ENCODE measurements around the gene HELB.
"Not testable (repeated sequence)": the region's sequence is repeated elsewhere in the genome, so short reads cannot be mapped to it uniquely, and the experiment has no call there.

The HELB gene

DNA sequence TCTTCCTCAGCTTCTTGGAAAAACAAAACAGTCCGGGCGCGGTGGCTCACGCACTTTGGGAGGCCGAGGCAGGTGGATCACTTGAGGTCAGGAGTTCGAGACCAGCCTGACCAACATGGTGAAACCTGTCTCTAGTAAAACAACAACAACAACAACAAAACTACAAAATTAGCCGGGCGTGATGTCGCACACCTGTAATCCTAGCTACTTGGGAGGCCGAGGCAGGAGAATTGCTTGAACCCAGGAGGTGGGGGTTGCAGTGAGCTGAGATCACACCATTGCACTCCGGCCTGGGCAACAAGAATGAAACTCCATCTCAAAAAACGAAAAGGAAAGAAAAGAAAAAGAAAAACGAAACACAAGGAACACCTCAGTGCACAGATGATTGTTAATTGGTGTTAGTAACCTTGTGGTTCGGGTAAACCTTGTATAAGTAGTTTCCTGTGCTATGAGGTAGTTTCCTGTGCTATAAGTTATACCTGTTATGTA, 1.1 kb downstream of the HELB start:
- not testable (repeated sequence) for DNase-seq (ENCODE audit: low spot score)

DNA sequence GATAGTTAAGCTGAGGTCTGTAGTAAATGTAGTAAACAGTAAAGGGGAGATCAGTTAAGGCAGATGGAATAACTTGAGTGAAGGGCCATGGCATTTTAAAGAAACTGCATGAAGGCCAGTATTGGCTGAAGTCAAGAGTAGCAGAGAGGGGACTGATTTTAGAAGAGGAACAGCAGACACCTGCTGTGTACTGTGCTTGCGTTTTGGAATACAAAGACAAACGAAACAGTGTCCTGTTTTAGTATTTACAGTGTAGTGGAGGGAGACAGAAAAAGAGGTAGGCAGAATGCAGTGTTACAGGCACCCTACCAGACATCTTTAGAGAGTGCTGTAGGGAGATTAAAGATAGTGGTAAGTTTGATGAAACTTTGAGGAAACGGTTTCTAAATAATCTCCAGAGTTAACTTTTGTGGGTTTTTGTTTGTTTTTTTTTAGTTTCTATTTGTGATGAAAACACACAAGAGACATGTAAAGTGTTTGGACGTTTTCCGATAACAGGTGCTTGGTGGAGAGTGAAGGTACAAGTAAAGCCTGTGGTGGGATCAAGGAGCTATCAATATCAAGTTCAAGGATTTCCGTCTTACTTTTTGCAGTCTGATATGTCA, 2.1 kb downstream of the HELB start:
- DNase-seq (ENCODE audit: low spot score): peak; percentile 28

- no peak for DNase-seq (ENCODE audit: low spot score)
Measured at GRCh38 chr12:66309606-66310005, 7.3 kb downstream of the HELB start.

DNA sequence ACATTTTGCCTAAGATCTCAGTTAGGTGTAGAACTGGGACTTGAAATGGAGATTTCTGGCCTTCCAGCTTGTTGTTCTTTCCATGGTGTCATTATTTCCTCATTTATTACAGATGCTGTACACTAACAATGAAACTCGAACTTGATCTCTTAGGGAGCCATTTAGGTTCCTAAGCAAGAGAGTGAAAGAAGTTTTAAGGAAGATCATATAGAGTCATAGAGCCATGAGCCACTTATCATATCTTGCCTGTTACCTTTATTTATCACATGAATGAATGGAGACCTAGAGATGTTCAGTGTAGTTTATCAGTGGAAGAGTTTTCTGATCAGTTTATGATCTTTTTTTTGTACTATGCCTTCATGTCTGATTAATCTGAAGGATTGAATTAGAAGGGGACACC, 9.9 kb downstream of the HELB start:
- DNase-seq (ENCODE audit: low spot score): no peak

- DNase-seq (ENCODE audit: low spot score): no peak
Measured at GRCh38 chr12:66314278-66314677, 12.0 kb downstream of the HELB start.

GRCh38 chr12:66319266-66319954, 17.1 kb downstream of the HELB start:
- no peak for DNase-seq (ENCODE audit: low spot score)

- no peak for DNase-seq (ENCODE audit: low spot score)
Measured at GRCh38 chr12:66320996-66321395, 18.7 kb downstream of the HELB start.

DNA sequence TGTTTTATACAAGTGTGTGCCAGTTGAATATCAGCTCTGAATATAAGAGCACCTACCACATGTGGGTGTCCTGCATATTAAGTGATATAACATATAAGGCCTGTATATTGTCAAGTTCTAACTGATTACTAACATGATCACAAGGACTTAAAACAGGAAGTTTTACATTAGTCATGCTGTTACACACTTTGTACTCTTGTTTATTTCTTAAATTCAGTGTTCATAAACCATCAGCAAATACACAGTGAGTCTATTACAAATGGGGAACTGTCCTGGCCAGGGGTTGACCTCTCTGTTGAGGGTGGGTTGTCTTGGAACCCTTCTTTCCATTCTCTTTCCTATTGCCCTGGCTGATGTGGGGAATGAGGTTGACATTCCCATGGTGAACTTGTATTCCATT, 19.1 kb downstream of the HELB start:
- no peak for DNase-seq (ENCODE audit: low spot score)

DNA sequence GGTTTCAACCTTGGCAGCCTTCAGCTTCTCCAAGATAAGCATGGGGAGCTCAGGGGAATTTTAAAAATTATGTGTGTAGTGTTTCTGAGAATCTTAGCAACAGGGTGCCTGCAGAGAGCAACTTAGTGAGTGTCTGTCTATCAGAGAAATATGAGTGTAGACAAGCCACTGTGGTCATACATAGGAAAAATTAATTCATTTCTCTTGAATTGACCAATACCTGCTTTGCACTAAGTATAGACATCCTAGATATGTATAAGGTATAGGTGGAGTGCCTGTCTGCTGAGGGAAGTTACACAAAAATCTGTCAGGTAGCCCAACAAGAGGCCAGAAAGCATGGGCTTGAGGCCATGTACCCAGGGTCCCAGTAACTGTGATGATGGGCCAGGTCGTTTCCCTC, 20.7 kb downstream of the HELB start:
- no peak for DNase-seq (ENCODE audit: low spot score)

GRCh38 chr12:66329941-66330340, 27.6 kb downstream of the HELB start:
- DNase-seq (ENCODE audit: low spot score): no peak

DNA sequence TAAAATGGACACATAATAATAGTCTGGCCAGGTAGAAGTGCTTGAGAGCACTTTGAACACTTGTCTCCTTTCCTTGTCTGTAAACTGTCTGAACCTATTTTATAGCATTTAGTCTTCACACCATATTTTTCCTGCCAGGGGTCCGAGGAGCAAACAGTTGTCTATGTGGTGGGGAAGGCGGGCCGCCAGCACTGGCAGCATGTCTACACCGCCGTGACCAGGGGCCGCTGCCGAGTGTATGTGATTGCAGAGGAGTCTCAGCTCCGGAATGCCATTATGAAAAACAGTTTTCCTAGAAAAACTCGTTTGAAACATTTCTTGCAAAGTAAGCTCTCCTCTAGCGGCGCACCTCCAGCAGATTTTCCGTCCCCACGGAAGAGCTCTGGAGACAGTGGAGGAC, 28.7 kb downstream of the HELB start:
- DNase-seq (ENCODE audit: low spot score): no peak

DNA sequence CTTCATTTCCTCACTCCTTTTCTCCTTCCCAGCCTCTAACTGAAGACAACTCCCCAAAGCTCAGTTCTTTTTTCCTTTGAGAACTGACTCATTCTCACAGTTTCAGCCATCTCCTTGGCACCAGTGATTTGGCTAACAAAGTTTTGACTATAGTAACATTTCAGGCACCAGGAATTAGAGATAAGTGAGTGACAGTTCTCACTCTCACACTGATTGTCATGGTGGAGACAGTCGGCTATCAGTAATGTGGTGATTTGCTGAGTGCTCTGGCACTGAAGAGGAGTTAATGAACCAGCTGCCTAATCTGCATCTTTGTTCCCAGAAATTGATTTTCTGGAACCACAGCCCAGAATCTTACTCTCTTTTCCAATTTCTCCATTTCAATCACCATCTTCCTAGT, 29.5 kb downstream of the HELB start:
- no peak for DNase-seq (ENCODE audit: low spot score)

GRCh38 chr12:66335746-66336145, 33.5 kb downstream of the HELB start:
- no peak for DNase-seq (ENCODE audit: low spot score)

DNA sequence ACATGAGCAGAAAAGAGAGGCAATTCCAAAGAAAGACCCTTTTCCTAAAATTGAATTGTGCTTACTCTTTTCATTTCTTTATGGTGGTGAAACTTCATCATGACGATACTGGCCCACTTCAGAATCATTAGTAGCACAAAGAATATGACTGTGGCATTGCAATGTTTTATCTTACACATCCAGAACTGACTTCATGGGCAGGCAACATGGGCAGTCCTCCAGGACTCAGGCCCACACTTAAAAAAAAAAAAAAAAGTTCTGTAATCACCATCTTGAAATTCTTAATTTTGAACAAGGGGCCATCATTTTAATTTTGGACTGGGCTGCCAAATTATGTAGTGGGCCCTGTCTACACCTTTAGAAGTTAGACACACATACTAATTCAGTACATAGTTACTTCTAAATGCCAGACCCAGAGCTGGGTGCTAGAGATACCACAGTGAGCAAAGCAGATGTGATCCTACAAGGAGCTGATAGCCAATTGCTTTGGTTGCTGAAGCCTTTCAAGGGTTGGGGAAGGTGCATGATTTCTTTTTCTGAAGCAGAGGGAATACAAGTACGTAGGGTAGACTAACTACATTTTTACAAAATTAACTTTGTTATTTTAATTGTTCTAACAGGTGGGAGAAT, 35.2 kb downstream of the HELB start:
- no peak for DNase-seq (ENCODE audit: low spot score)

- no peak for DNase-seq (ENCODE audit: low spot score)
Measured at GRCh38 chr12:66340131-66340530, 37.8 kb downstream of the HELB start.

GRCh38 chr12:66341126-66341525, 38.8 kb downstream of the HELB start:
- DNase-seq (ENCODE audit: low spot score): no peak

GRCh38 chr12:66345212-66345611, 42.9 kb downstream of the HELB start:
- DNase-seq (ENCODE audit: low spot score): no peak

DNA sequence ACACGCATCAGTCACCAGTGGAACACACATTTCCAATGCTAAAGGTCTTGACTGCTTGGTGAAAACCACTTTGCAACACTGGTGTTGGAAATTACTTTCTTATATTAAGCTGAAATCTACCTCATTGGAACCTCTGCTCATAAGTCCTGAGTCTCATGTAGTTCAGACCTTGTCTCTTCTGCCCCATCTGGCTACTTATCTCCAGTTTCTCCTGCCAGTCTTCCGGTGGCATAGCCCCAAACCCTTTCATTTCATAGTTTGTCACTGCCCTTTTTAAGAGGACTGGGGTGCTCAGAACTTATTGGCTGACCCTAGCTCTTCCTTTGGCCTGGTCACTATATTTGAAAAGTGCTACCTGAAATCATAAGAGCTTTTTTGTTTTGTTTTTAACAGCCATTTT, 43.7 kb downstream of the HELB start:
- no peak for DNase-seq (ENCODE audit: low spot score)

DNA sequence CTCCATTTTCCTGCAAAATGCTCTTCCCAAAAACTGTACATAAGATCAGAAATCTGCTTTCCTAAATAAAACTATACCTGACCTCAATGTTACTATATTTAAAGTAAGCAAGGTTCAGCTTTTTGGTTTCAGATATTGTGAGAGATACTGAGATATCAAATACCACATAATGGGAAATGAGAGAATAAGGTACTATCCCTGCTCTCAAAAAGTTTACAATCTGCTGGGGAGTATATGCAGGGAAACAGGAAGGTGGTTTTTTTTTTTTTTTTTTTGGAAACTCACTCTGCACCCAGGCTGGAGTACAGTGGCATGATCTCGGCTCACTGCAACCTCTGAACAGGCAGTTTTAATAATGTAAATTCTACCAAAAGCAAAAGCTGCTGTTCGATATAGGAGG, 49.0 kb downstream of the HELB start:
- DNase-seq (ENCODE audit: low spot score): no peak

DNA sequence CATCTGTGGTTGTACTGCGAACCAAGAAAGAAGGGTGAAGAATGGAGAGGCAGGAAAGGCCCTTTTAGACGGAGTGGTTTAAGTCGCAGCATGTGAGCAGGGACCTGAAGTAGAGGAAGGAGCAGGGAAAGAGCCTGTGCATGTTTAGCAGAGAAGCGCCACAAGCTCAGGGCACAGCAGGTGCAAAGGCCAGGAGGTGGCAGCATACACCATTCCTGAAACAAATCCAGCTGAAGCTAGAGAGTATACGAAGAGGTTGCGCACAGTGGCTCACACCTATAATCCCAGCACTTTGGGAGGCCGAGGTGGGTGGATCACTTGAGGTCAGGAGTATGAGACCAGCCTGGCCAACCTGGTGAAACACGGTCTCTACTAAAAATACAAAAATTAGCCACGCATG, 49.9 kb downstream of the HELB start:
- DNase-seq (ENCODE audit: low spot score): peak; percentile 54

DNA sequence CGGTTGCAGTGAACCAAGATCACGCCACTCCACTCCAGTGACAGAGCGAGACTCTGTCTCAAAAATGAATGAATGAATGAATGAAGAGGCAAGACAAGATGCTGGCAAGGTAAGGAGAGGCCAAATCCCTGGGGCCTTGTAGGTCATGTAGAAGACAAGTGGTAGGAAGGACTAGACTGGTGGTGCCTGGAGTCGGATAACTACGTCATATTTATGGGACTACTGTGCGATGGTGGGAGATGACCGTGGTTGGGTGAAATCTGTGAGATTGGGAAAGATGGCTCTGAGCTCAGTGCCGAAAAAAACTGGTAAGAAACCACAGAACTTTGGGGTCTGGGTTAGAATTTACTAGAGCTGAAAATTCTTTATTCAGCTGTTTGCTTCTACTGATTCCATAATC, 50.6 kb downstream of the HELB start:
- no peak for DNase-seq (ENCODE audit: low spot score)

DNA sequence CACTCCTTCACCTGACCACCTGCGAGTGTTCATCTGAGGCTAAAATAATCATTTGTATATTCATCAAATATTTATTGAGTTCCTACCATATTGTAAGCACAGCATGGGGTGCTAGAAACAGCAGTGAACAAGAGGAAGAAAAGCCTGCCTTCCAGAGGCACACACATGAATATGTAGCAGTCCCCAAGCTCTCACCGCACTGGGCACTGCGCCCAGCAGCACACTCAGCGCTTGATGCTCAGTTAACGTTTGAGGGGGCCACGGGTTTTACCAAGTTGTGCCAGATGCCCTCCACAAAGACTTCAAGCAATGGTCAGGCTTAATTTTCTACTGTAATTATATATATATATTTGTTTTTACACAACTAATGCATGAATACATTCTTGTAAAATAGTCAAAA, 52.0 kb downstream of the HELB start:
- no peak for DNase-seq (ENCODE audit: low spot score)

DNA sequence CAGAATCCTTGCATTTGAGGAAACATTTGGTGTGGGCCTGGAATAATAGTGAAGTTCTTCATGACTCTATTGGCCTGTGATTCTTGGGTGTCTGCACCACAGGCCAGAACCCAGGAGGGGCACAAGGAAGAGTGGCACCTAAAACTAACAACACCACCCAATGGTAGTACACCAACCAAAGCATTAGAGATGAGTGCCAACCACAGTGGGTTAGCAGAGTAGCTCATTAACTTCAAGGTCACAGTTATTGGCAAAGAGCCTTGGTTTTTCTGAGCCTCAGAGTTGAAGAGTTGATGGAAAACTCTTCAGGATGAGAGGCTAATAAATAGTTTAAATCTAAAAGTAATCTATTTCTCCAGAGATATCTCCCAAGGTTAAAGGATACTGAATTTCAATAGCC, 57.0 kb downstream of the HELB start:
- DNase-seq (ENCODE audit: low spot score): no peak

GRCh38 chr12:66361703-66362102, 59.4 kb downstream of the HELB start:
- DNase-seq (ENCODE audit: low spot score): no peak
